ENCODE results near the gene NDRG3. TPM values are rescaled to one million over a fixed set of nuclear protein-coding genes. Genes with fewer than 3 reads are reported as not detected.

NDRG3 gene
- total RNA-seq, 1 experiment from 2014 or later: 23.6 TPM

GRCh38 chr20:36761125-36761524 lies 15.2 kb upstream of the NDRG3 start:
- Histone ChIP-seq H3K27ac (ENCODE audit: insufficient read length, low read depth, low read length) (no peak overlapping the region), H3K56ac (ENCODE audit: insufficient read length, low read depth, low read length) (no peak overlapping the region), H3K79me1 (ENCODE audit: insufficient read depth, low read depth, low read length, poor library complexity, severe bottlenecking) (no peaks in the 10 kb centered on the region), H3K27me3 (ENCODE audit: insufficient read depth, low read length) (no peaks in the 10 kb centered on the region), H2BK12ac (ENCODE audit: insufficient read length, low read depth, low read length) (no peak overlapping the region), H4K8ac (replicated peaks; ENCODE audit: insufficient read length, low read depth, low read length) (no peak overlapping the region), H3K23me2 (ENCODE audit: insufficient read length, low read depth, low read length, poor library complexity, severe bottlenecking) (no peaks in the 10 kb centered on the region), H3K4me2 (ENCODE audit: insufficient read depth, insufficient read length, low read length) (no peak overlapping the region), H3K4ac (ENCODE audit: low read depth, low read length) (no peak overlapping the region), H3K79me2 (ENCODE audit: insufficient read depth, low read length) (no peaks in the 10 kb centered on the region), H2BK120ac (ENCODE audit: low read depth, low read length, poor library complexity, severe bottlenecking) (no peak overlapping the region), H2BK5ac (ENCODE audit: insufficient read length, low read length) (no peak overlapping the region), H2BK20ac (ENCODE audit: low read depth, low read length, poor library complexity, severe bottlenecking) (no peak overlapping the region), H4K5ac (ENCODE audit: insufficient read length, low read depth, low read length) (no peak overlapping the region), H2AFZ (ENCODE audit: low read length) (no peak overlapping the region), H3K18ac (ENCODE audit: insufficient read length, low read depth, low read length) (no peak overlapping the region), H3K9ac (ENCODE audit: extremely low read depth, insufficient read length, low read length) (no peak overlapping the region), H4K91ac (ENCODE audit: insufficient read length, low read depth, low read length) (no peak overlapping the region), H4K20me1 (ENCODE audit: control insufficient read depth, insufficient read depth, insufficient read length) (no peaks in the 10 kb centered on the region), H3K9me3 (ENCODE audit: control insufficient read depth, low read depth, low read length) (no peaks in the 10 kb centered on the region), H3K4me1 (ENCODE audit: insufficient read depth, low read length) (no peaks in the 10 kb centered on the region), H3K23ac (ENCODE audit: insufficient read length, low read depth, low read length) (no peak overlapping the region), H3T11ph (ENCODE audit: low read length) (no peak overlapping the region), H2BK15ac (ENCODE audit: low read depth, low read length) (no peak overlapping the region), H3K14ac (ENCODE audit: insufficient read depth, low read length) (no peak overlapping the region), H2AK5ac (ENCODE audit: insufficient read length, low read length) (no peak overlapping the region)
- Mint-ChIP-seq H3K9me3 (no peaks in the 10 kb centered on the region), H3K36me3 (ENCODE audit: insufficient read depth in 1 of 3, low read depth in 3 of 3) (peaks cover 8 to 52% (median 39%) of the 10 kb centered on the region in 3 experiments; a peak in 6 of 7 replicates), H3K27ac (peak overlapping the region; percentile 13 to 34 (median 16); a peak in 5 of 7 replicates), H3K4me3 (no peak overlapping the region), H3K4me1 (no peaks in the 10 kb centered on the region), H3K27me3 (ENCODE audit: low read depth) (no peaks in the 10 kb centered on the region)
- TF ChIP-seq, protein P1, sequence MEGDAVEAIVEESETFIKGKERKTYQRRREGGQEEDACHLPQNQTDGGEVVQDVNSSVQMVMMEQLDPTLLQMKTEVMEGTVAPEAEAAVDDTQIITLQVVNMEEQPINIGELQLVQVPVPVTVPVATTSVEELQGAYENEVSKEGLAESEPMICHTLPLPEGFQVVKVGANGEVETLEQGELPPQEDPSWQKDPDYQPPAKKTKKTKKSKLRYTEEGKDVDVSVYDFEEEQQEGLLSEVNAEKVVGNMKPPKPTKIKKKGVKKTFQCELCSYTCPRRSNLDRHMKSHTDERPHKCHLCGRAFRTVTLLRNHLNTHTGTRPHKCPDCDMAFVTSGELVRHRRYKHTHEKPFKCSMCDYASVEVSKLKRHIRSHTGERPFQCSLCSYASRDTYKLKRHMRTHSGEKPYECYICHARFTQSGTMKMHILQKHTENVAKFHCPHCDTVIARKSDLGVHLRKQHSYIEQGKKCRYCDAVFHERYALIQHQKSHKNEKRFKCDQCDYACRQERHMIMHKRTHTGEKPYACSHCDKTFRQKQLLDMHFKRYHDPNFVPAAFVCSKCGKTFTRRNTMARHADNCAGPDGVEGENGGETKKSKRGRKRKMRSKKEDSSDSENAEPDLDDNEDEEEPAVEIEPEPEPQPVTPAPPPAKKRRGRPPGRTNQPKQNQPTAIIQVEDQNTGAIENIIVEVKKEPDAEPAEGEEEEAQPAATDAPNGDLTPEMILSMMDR (conservative IDR thresholded peaks at IDR 0.05): no peak
- DNase-seq: no peak
- WGBS (ENCODE audit: extremely low coverage, insufficient read length, low lambda C conversion rate): no CpG with 5 or more reads among the region's 4 CpGs
